GM19035 (cell line): ENCODE measurements around the gene PSAP.

Experiments used
- ATAC-seq: cut with Tn5 transposase; IDR thresholded peaks from one replicate; pipeline ENCODE4 v1.9.1; 2021; ENCODE audit not compliant: unreplicated experiment

PSAP gene

DNA sequence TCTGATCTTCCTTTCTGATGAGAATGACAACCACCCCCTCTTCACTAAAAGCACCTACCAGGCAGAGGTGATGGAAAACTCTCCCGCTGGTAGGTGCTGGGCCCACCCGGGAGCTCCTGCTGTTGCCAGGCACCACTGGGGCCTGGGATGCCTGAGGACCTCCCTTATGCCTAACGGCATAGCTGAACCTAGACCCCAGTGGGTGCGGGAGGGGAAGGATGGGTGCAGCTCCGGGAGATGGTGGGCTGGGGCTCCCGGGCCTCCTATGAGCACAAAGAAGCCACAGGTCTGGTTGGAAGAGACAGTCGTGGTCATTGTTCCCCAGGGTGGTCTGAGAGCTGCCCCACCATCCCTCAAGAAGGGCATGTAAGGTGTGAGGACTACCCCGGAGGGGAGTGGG lies 62.1 kb downstream of the PSAP start:
- ATAC-seq = no peak

DNA sequence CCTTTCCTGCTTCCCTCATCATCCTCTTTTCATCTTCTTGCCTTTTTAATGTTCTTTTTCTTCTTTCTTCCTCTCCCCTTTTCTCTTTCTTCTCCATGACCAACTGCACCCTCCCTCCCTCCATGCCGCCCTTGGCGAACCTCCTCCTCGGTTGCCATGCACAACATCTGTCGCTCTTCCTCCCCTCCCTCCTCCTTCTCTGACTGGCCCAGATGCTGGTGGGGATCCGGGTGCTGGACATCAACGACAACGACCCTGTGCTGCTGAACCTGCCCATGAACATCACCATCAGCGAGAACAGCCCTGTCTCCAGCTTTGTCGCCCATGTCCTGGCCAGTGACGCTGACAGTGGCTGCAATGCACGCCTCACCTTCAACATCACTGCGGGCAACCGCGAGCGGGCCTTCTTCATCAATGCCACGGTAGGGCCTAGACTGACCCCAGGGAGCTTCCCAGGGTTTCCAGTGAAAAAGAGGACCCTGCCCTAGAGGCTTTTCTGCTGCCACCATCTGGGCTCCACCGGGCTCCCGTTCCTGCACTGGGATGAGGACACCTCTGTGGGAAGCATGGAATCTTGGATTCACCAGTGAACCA lies 66.3 kb downstream of the PSAP start:
- ATAC-seq = no peak

DNA sequence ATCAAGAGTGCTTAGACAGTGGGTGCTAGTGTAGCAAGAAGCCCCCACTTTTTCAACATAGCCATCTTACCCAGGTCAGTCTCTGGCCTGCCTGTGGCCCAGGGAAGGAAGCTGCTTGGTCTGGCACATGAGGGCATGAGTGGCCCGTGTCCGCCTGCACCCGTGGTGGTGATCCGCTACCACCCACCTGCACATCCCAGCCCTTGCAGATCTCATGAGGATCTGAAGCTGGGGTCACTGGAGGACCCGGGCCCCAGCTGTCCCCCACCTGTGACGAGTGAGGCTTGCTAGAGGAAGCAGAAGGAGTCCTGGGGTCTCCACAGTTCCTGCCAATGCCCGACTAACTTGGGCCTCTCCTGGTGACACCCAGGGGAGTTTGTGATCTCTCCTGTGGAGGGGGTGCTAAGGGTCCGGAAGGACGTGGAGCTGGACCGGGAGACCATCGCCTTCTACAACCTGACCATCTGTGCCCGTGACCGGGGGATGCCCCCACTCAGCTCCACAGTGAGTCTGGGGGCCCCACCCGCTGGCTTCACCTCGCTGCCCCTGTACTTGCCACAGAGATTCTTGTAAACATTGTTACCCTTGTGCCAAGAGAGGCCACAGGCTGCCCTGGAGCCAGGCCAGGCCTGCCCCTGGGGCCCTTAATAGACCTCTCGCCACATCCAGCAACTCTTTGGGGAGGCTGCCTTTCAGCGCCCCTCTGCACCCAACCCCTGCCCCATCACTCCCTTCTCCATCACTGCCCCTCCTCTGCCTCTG lies 67.0 kb downstream of the PSAP start:
- no peak for ATAC-seq

GRCh38 chr10:71782917-71783490 lies 68.0 kb downstream of the PSAP start:
- no peak for ATAC-seq

- no peak for ATAC-seq
These were observed 68.7 kb downstream of the PSAP start for GRCh38 chr10:71782221-71782916.

GRCh38 chr10:71780719-71781118 lies 70.3 kb downstream of the PSAP start:
- no peak for ATAC-seq

DNA sequence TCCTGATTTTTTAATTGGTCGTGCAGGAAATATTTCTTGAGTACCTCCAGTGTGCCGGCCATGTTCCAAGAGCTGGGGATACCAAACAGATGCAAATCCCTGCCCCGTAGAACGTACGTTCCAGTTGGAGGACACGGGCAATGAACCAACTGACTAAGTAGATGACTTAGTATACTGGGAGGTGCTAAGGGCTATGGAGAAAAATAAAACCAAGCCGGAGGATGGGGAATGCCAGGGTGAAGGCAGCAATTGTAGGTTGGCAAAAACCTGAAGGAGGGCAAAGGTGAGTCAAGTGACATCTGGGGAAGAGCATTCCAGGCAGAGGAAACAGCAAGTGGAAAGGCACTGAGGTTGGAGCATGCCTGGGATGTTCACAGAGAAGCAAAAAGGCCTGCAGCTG lies 70.9 kb downstream of the PSAP start:
- no peak for ATAC-seq

- ATAC-seq = no peak
These were observed 71.4 kb downstream of the PSAP start for GRCh38 chr10:71779641-71780040.

DNA sequence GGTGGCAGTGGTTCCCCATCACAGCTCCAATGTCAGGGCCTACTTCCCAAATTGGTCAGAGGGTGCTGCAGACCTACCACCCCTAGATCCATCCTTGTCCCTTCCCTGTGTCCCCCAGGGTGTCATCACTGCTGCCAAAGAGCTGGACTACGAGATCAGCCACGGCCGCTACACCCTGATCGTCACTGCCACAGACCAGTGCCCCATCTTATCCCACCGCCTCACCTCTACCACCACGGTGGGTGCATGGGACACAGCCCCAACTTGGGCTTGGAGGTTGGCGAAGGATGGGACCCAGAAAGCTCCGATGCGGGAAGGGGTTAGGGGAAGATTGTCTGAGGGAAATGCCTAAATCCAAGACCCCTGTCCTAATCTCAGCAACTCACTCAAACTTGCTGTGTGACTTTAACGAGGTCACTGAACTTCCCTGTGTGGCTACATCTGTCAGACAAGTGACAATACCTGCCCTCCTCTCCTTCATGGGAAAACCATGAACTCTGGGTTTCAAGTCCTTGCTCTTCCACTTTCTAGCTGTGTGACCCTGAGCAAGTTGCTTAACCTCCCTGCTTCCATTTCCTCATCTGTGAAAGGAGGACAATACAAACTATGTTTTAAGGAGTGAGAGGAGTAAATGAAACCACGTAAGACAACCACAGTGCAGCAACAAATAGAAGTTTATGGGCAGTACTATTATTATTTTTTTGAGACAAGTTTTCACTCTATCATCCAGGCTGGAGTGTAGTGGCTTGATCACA lies 72.8 kb downstream of the PSAP start:
- no peak for ATAC-seq

GRCh38 chr10:71777213-71777985 lies 73.7 kb downstream of the PSAP start:
- ATAC-seq = no peak

- no peak for ATAC-seq
These were observed 74.5 kb downstream of the PSAP start for GRCh38 chr10:71776481-71776925.

DNA sequence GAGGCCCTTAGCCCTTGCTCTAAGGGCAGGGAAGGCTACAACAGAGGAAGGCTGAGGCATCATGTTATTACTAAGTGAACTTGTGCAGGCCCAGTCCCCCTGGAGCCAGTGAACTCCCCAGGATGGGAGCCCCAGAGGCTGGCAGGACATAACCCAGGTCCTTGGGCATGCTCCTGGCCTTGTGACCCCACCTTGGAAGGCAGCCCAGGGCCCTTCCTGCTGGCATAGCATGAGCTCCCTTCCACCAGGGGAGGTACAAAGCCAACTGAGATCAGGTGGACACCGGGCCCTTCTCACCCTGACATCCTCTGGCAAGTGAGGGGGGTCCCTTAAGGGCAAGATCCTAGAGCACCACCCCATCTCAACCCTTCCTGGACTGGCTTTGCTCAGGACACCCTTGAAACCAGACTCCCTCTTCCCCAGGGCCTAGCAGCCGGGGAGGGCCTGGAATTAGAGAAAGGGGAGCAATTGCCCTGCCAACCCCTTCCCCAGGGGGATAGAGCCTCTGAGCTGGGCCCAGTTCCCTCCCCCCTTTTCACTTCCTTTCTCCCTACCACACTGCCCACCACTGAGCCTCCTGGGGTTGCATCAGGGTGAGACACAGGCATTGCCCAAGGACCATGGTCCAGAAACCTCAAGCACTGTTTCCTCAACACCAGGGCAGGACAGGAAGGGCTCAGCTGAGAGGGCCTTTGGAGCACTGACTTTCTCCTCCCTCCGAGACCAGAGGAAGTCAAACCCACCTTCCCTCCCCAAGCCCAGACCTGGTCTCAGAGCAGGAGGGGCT lies 75.9 kb downstream of the PSAP start:
- no peak for ATAC-seq

GRCh38 chr10:71773221-71773971 lies 77.7 kb downstream of the PSAP start, which contains the start of gene VSIR:
VSIR (minus strand) TSS chr10:71773520; CDS start chr10:71773439, 81 bp downstream.
- peak; percentile 48 for ATAC-seq

GRCh38 chr10:71772832-71773220 lies 78.2 kb downstream of the PSAP start:
- no peak for ATAC-seq

DNA sequence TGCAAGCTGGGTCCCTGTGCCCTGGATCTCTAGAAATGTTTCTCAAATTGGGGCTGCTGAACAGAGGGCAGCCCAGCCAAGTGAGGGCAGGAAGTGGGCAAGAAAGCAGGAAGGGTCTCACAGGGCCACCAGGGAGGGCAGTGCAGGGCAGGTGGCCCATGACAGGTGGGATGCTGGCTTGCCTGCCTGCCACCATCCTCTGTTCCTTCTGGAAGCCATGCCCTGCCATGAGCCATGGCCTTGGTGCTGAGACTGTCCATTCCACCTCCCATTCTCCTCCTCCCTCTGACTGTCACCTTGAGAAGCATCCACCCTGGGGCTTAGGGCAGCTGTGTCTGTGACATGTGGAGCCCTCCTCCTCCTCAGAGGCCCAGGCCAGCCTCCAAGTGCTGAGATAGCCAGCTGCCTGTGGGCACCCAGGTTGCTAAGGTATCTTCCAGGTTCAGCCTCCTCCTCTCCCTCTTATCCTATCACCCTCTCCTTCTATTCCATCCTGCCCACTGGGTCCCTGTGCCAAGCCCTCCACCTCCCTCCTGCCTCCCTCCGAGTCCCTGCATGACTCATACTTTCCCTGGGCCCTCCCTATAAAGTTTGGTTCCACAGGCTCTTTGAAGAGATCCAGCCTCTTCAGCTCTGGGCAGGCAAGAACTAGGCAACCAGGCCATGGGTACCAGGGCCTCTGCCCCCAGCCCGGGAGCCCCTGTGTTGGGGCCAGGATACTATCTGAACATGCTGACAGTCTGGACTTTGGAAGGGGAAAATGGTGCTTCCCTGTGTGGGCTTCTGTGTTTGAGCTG lies 79.0 kb downstream of the PSAP start:
- ATAC-seq = no peak

GRCh38 chr10:71771204-71771603 lies 79.8 kb downstream of the PSAP start:
- no peak for ATAC-seq

DNA sequence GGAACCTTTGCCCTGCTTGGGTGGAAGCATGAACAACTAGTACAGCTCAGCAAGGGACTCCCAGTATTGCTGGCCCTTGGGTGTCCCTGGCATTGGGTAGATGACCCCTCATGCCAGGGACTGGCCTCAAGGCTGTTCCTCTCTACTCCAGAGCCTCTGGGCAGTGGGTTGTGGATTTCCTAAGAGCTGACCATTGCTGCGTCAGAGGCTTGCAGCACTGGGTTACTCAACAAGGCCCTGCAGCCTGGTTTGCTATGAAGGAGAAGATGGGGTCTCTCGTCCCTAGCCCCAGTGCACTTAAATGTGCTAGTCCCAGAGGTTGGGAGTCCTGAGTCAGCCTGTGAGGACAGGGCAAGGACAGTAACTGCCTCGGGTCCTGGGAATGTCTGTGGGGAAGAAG lies 80.3 kb downstream of the PSAP start:
- ATAC-seq = no peak

DNA sequence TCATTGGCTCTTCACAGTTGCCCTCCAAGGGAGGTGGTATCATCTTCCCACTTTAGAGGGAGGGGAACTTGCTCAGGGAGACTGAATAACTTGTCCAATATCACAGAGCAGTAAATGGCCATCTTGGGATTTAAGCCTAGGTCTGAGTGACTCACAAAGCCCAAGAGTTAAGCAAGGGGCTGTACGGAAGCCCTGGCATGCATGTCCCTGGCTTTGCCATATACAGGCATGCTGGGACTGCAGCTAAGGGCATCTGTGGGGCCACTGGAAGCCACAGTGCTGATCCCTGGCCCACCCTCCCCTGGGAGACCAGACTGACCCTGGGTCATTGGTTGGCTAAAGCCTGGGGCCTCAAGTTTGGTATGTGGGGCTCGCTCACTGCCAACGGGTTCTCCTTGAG lies 80.8 kb downstream of the PSAP start:
- no peak for ATAC-seq
